Nephron (organoid): ENCODE results near the gene SELENOF.
A peak's percentile ranks its signal among the peaks of the same experiment; 100 is the strongest.

Source experiments
- H3K27ac Mint-ChIP-seq, 3 experiments: 2 replicates each; pipeline ENCODE4 v1.8.0; 2020; ENCODE audit warnings: mixed read lengths in 3 of 3, mild to moderate bottlenecking in 2 of 3, moderate library complexity in 1 of 3
- H3K27me3 Mint-ChIP-seq: 2 replicates; pipeline ENCODE4 v1.8.0; 2021; ENCODE audit warnings: low read depth, mild to moderate bottlenecking, moderate library complexity, mixed read lengths
- H3K36me3 Mint-ChIP-seq: 2 replicates; pipeline ENCODE4 v1.8.0; 2020; ENCODE audit warnings: low read depth, mixed read lengths
- H3K4me1 Mint-ChIP-seq: 2 replicates; pipeline ENCODE4 v1.8.0; 2020; ENCODE audit warnings: mixed read lengths
- H3K4me3 Mint-ChIP-seq, 3 experiments: 2 replicates each; pipeline ENCODE4 v1.8.0; 2020; ENCODE audit warnings: mild to moderate bottlenecking in 3 of 3, mixed read lengths in 3 of 3, moderate library complexity in 2 of 3
- H3K9me3 Mint-ChIP-seq: 2 replicates; pipeline ENCODE4 v1.8.0; 2020; ENCODE audit warnings: mixed read lengths
- TF ChIP-seq, protein P1 (sequence below), 3 experiments: fragments of 200-600 bp; sonication (generic); IDR thresholded peaks; one replicate each; pipeline ENCODE4 v1.5.0; 2021; ENCODE audit warnings: antibody characterized with exemption in 3 of 3; ENCODE audit not compliant: unreplicated experiment in 3 of 3

SELENOF gene

GRCh38 chr1:86951430-86951829 lies 37.5 kb upstream of the SELENOF start:
- no peaks in the 10 kb centered on the region for H3K9me3 Mint-ChIP-seq
- H3K27ac Mint-ChIP-seq = peak overlapping the region in 1 of 3 experiments; percentile 6
- no peaks in the 10 kb centered on the region for H3K36me3 Mint-ChIP-seq
- TF ChIP-seq, protein P1, sequence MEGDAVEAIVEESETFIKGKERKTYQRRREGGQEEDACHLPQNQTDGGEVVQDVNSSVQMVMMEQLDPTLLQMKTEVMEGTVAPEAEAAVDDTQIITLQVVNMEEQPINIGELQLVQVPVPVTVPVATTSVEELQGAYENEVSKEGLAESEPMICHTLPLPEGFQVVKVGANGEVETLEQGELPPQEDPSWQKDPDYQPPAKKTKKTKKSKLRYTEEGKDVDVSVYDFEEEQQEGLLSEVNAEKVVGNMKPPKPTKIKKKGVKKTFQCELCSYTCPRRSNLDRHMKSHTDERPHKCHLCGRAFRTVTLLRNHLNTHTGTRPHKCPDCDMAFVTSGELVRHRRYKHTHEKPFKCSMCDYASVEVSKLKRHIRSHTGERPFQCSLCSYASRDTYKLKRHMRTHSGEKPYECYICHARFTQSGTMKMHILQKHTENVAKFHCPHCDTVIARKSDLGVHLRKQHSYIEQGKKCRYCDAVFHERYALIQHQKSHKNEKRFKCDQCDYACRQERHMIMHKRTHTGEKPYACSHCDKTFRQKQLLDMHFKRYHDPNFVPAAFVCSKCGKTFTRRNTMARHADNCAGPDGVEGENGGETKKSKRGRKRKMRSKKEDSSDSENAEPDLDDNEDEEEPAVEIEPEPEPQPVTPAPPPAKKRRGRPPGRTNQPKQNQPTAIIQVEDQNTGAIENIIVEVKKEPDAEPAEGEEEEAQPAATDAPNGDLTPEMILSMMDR (IDR thresholded peaks at IDR 0.05; ENCODE audit: unreplicated experiment in 3 of 3) = no peak
- no peak overlapping the region for H3K4me3 Mint-ChIP-seq
- no peaks in the 10 kb centered on the region for H3K27me3 Mint-ChIP-seq
- H3K4me1 Mint-ChIP-seq = peaks cover 20% of the 10 kb centered on the region

DNA sequence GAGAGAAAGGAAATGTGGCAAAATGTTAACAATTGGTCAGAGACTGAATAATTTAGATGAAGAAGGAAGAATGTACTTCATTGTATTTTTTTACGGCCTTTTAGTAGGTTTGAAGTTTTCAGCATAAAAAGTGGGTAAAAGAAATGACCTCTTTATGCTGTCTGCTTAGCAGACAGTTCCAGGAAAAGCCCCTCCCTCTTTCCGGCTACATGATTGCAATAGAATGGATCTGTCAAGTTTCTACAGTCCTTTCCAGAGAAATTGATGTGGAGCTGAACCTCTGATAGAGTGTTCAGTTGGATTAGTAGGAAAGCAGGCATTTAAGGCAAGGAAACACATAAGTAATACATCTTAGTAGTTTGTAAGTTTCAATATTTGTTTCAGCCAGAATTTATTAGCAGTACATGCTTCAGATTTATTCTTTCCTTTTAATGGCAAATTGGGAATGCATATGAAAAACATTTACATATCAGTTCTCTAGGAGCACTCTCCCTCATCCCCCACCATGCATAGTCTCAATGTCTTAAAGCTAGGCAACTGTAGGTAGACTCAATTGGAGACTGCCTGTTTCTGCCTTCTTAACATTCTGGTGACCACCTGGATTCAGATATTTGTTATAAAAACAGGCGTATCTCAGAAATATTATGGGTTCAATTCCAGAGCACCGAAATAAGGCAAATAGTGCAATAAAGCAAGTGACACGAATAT lies 36.9 kb upstream of the SELENOF start:
- TF ChIP-seq, protein P1 (IDR thresholded peaks at IDR 0.05; ENCODE audit: unreplicated experiment in 3 of 3) = no peak
- Mint-ChIP-seq H3K4me3 (no peak overlapping the region), H3K36me3 (no peaks in the 10 kb centered on the region), H3K27me3 (no peaks in the 10 kb centered on the region), H3K4me1 (peaks cover 20% of the 10 kb centered on the region), H3K9me3 (no peaks in the 10 kb centered on the region), H3K27ac (peak overlapping the region in 2 of 3 experiments; percentile 2 to 6)

DNA sequence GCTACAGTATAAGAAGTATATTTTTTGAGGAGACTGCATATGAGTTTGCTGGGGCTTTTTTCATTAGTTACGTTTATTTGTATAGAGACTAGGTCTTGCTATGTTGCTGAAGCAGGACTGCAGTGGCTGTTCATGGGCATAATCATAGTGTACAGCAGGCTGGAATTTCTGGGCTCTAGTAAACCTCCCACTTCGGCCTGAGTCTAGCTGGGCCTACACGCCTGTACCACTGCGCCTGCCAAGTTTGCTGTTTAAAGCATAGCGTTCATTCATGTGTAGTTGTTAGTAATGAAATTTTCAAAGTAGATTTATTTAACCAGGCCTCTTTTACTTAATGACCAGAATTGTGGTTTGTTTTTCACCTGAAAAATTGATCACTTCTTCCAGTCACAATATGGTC lies 34.3 kb upstream of the SELENOF start:
- H3K27ac Mint-ChIP-seq = peak overlapping the region; percentile 10 to 75 (median 63)
- peaks cover 20% of the 10 kb centered on the region for H3K4me1 Mint-ChIP-seq
- no peaks in the 10 kb centered on the region for H3K36me3 Mint-ChIP-seq
- TF ChIP-seq, protein P1 (IDR thresholded peaks at IDR 0.05; ENCODE audit: unreplicated experiment in 3 of 3) = no peak
- no peaks in the 10 kb centered on the region for H3K9me3 Mint-ChIP-seq
- H3K27me3 Mint-ChIP-seq = no peaks in the 10 kb centered on the region
- no peak overlapping the region for H3K4me3 Mint-ChIP-seq

- no peaks in the 10 kb centered on the region for H3K27me3 Mint-ChIP-seq
- H3K36me3 Mint-ChIP-seq = no peaks in the 10 kb centered on the region
- no peaks in the 10 kb centered on the region for H3K9me3 Mint-ChIP-seq
- no peak overlapping the region for H3K4me3 Mint-ChIP-seq
- TF ChIP-seq, protein P1 (IDR thresholded peaks at IDR 0.05; ENCODE audit: unreplicated experiment in 3 of 3) = no peak
- H3K4me1 Mint-ChIP-seq = peaks cover 19% of the 10 kb centered on the region
- no peak overlapping the region for H3K27ac Mint-ChIP-seq
Measured at GRCh38 chr1:86942743-86943142, 28.8 kb upstream of the SELENOF start.

DNA sequence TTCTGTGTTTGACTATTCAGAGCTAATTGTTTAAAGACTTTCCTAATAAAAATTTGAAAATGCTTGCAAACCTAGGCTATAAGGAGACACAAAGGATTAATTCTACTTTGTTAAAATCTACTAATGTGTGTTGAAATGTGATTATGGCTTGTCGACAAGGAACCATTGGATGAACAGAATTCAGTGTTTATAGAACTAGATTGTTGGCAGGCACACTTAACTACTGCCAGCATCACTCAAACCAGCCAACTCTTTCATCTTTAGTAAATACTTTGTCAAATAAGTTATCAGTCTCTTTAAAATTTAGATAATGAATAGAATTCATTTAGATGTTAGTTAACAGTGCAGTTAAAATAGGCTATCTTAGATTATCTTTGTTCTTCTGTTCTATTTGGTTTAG lies 28.1 kb upstream of the SELENOF start:
- Mint-ChIP-seq H3K9me3 (no peaks in the 10 kb centered on the region), H3K27ac (no peak overlapping the region), H3K27me3 (no peaks in the 10 kb centered on the region), H3K36me3 (no peaks in the 10 kb centered on the region), H3K4me3 (no peak overlapping the region), H3K4me1 (peaks cover 15% of the 10 kb centered on the region)
- TF ChIP-seq, protein P1 (IDR thresholded peaks at IDR 0.05; ENCODE audit: unreplicated experiment in 3 of 3) = no peak

GRCh38 chr1:86940599-86940998 lies 26.7 kb upstream of the SELENOF start:
- Mint-ChIP-seq H3K4me1 (peaks cover 15% of the 10 kb centered on the region), H3K27me3 (no peaks in the 10 kb centered on the region), H3K4me3 (no peak overlapping the region), H3K9me3 (no peaks in the 10 kb centered on the region), H3K36me3 (no peaks in the 10 kb centered on the region), H3K27ac (no peak overlapping the region)
- TF ChIP-seq, protein P1 (IDR thresholded peaks at IDR 0.05; ENCODE audit: unreplicated experiment in 3 of 3) = no peak
